SK-N-SH (cell line): ENCODE results near the gene LRRC3C. TPM values are rescaled to one million over a fixed set of nuclear protein-coding genes. Genes with fewer than 3 reads are reported as not detected.

Source experiments
- CTCF ChIA-PET: fragments of 300-600, 350-600 bp; formaldehyde crosslinking; extraction: SDS; loops from one replicate; lab custom pipeline; 2021; lab: Yijun Ruan, JAX
- POLR2A ChIA-PET: fragments of 350-600 bp; sonication (Branson Sonifier 250); formaldehyde crosslinking; extraction: SDS; loops from one replicate; lab custom pipeline; 2020; ENCODE audit warnings: antibody characterized with exemption, inconsistent platforms; lab: Yijun Ruan, JAX
- DNase-seq: peaks from one replicate; pipeline ENCODE4 v3.0.0; 2012
- H2AFZ ChIP-seq: fragments of 200-600 bp; sonication (generic); 2 replicates; pipeline ENCODE4 v1.8.1; 2016; ENCODE audit warnings: antibody characterized with exemption, mild to moderate bottlenecking, low read depth
- H3F3A ChIP-seq: fragments of 200-600 bp; sonication (generic); replicated peaks from 2 replicates; pipeline ENCODE3; 2016; ENCODE audit warnings: antibody characterized with exemption, mild to moderate bottlenecking; ENCODE audit not compliant: insufficient read depth
- H3K27ac ChIP-seq, 2 experiments: fragments of 200-500 bp in 1 of 2; fragments of 200-600 bp in 1 of 2; sonication (Bioruptor generic) in 1 of 2; sonication (generic), shearing (Covaris generic) in 1 of 2; 2 replicates each; pipeline versions ENCODE4 v1.5.1 to v1.6.1; 2014 to 2016; ENCODE audit warnings: low read depth in 2 of 2, inconsistent platforms in 1 of 2, low read length in 1 of 2, mild to moderate bottlenecking in 1 of 2, mixed read lengths in 1 of 2
- H3K27me3 ChIP-seq: fragments of 200-600 bp; sonication (generic), shearing (Covaris generic); 2 replicates; pipeline ENCODE4 v1.6.1; 2016; ENCODE audit warnings: mixed run types; ENCODE audit not compliant: insufficient read depth
- H3K36me3 ChIP-seq, 2 experiments: fragments of 200-500 bp in 1 of 2; fragments of 200-600 bp in 1 of 2; sonication (Bioruptor generic) in 1 of 2; sonication (generic) in 1 of 2; replicated peaks in 1 of 2; 2 replicates each; pipeline versions ENCODE3 to v1.5.1; 2014 to 2016; ENCODE audit warnings: low read length in 1 of 2, mild to moderate bottlenecking in 1 of 2; ENCODE audit not compliant: insufficient read depth in 2 of 2, control insufficient read depth in 1 of 2
- H3K4me1 ChIP-seq, 2 experiments: fragments of 200-500 bp in 1 of 2; fragments of 200-600 bp in 1 of 2; sonication (Bioruptor generic) in 1 of 2; sonication (generic), shearing (Covaris generic) in 1 of 2; 2 replicates each; pipeline versions ENCODE4 v1.5.1 to v1.6.1; 2014 to 2016; ENCODE audit warnings: low read depth in 1 of 2, low read length in 1 of 2, mixed run types in 1 of 2; ENCODE audit not compliant: insufficient read depth in 2 of 2, control insufficient read depth in 1 of 2
- H3K4me2 ChIP-seq: fragments of 200-600 bp; sonication (generic), shearing (Covaris generic); 2 replicates; pipeline ENCODE4 v1.6.1; 2017; ENCODE audit warnings: mixed run types
- H3K4me3 ChIP-seq, 2 experiments: fragments of 200-500 bp in 1 of 2; fragments of 200-600 bp in 1 of 2; sonication (Bioruptor generic) in 1 of 2; sonication (generic), shearing (Covaris generic) in 1 of 2; 2 replicates each; pipeline versions ENCODE4 v1.5.1 to v1.8.1; 2014 to 2016; ENCODE audit warnings: low read depth in 2 of 2, inconsistent platforms in 1 of 2, low read length in 1 of 2, mild to moderate bottlenecking in 1 of 2, mixed read lengths in 1 of 2, moderate library complexity in 1 of 2
- H3K79me2 ChIP-seq: fragments of 200-600 bp; sonication (generic); 2 replicates; pipeline ENCODE4 v1.8.1; 2017; ENCODE audit warnings: mild to moderate bottlenecking; ENCODE audit not compliant: insufficient read depth
- H3K9ac ChIP-seq: fragments of 200-600 bp; sonication (generic); 2 replicates; pipeline ENCODE4 v1.6.1; 2017; ENCODE audit warnings: mixed run types
- H3K9me2 ChIP-seq: fragments of 200-600 bp; sonication (generic); 2 replicates; pipeline ENCODE4 v1.6.1; 2017; ENCODE audit warnings: mixed run types
- H3K9me3 ChIP-seq: fragments of 200-600 bp; sonication (generic); 2 replicates; pipeline ENCODE4 v1.6.1; 2017; ENCODE audit warnings: mixed run types, mild to moderate bottlenecking, moderate library complexity
- H4K20me1 ChIP-seq: fragments of 200-600 bp; sonication (generic); 2 replicates; pipeline ENCODE4 v1.6.1; 2017; ENCODE audit warnings: mild to moderate bottlenecking, mixed run types; ENCODE audit not compliant: insufficient read depth
- CHD2 ChIP-seq: fragments of 150-350 bp; IDR thresholded peaks from 2 replicates; pipeline ENCODE4 v1.6.1; 2018; ENCODE audit warnings: low read length; ENCODE audit not compliant: partially characterized antibody
- ELF1 ChIP-seq: IDR thresholded peaks from 2 replicates; pipeline ENCODE4 v1.4.0; 2012
- EZH2phosphoT487 ChIP-seq: fragments of 200-600 bp; sonication (generic); IDR thresholded peaks from 2 replicates; pipeline ENCODE4 v1.6.1; 2017; ENCODE audit warnings: low read depth, mixed run types, mild to moderate bottlenecking, antibody characterized with exemption, moderate library complexity, borderline replicate concordance
- FOXJ3 ChIP-seq: sonication (generic); formaldehyde crosslinking; IDR thresholded peaks from 2 replicates; pipeline ENCODE4 v1.5.1; 2020; ENCODE audit warnings: mild to moderate bottlenecking, missing genetic modification reagents
- GABPA ChIP-seq: IDR thresholded peaks from 2 replicates; pipeline ENCODE4 v1.4.0; 2012; ENCODE audit warnings: low read depth, mild to moderate bottlenecking
- GATA2 ChIP-seq: sonication (generic); formaldehyde crosslinking; IDR thresholded peaks from 2 replicates; pipeline ENCODE4 v1.5.0; 2020; ENCODE audit warnings: mild to moderate bottlenecking, missing genetic modification reagents
- MEF2A ChIP-seq: IDR thresholded peaks from 2 replicates; pipeline ENCODE4 v1.4.0; 2012; ENCODE audit warnings: low read depth, borderline replicate concordance
- MXI1 ChIP-seq: IDR thresholded peaks from 2 replicates; pipeline ENCODE4 v1.6.1; 2012; ENCODE audit warnings: mild to moderate bottlenecking, low read depth, low read length, improper control_type of control experiment
- NRF1 ChIP-seq: IDR thresholded peaks from 2 replicates; pipeline ENCODE4 v1.6.1; 2012; ENCODE audit warnings: low read depth, mild to moderate bottlenecking, low read length
- RCOR1 ChIP-seq: fragments of 150-350 bp; IDR thresholded peaks from 2 replicates; pipeline ENCODE4 v1.6.1; 2017; ENCODE audit warnings: antibody characterized with exemption, low read length
- SIN3A ChIP-seq: IDR thresholded peaks from 2 replicates; pipeline ENCODE4 v1.6.1; 2012; ENCODE audit warnings: low read depth, mild to moderate bottlenecking, low read length, moderate library complexity, borderline replicate concordance
- SMC3 ChIP-seq: IDR thresholded peaks from 2 replicates; pipeline ENCODE4 v1.6.1; 2012; ENCODE audit warnings: low read depth, low read length, improper control_type of control experiment
- TAF1 ChIP-seq: IDR thresholded peaks from 2 replicates; pipeline ENCODE4 v1.6.1; 2012; ENCODE audit warnings: low read depth, mild to moderate bottlenecking, low read length, moderate library complexity, borderline replicate concordance
- TCF12 ChIP-seq: IDR thresholded peaks from 2 replicates; pipeline ENCODE4 v1.4.0; 2012
- YY1 ChIP-seq: IDR thresholded peaks from 2 replicates; pipeline ENCODE4 v1.4.0; 2012; ENCODE audit warnings: low read depth, mild to moderate bottlenecking
- ZBTB33 ChIP-seq: IDR thresholded peaks from 2 replicates; pipeline ENCODE4 v1.4.0; 2012; ENCODE audit warnings: low read depth, borderline replicate concordance
- WGBS: methylation state at CpG from one replicate; pipeline ENCODE4 v1.1.6; 2017; ENCODE audit warnings: low lambda C conversion rate; 5-methylcytosine and 5-hydroxymethylcytosine counted together
- polyA plus RNA-seq, 3 experiments: library from polyadenylated mRNA; depleted of rRNA; stranded (reverse); fragments of >200 nt; gene quantifications; 2 replicates each; pipeline ENCODE4 v1.2.3, GENCODE V29; 2012
- TF ChIP-seq, protein P1 (sequence below): IDR thresholded peaks from 2 replicates; pipeline ENCODE4 v1.6.1; 2012; ENCODE audit warnings: mild to moderate bottlenecking, low read depth, low read length, moderate library complexity
- TF ChIP-seq, protein P2 (sequence below): fragments of 150-350 bp; IDR thresholded peaks from 2 replicates; pipeline ENCODE4 v1.6.1; 2016; ENCODE audit warnings: mild to moderate bottlenecking, low read depth, low read length

LRRC3C gene
- polyA plus RNA-seq, 1 of the 3 experiments (the other 2 are of a cell fraction) = not detected

DNA sequence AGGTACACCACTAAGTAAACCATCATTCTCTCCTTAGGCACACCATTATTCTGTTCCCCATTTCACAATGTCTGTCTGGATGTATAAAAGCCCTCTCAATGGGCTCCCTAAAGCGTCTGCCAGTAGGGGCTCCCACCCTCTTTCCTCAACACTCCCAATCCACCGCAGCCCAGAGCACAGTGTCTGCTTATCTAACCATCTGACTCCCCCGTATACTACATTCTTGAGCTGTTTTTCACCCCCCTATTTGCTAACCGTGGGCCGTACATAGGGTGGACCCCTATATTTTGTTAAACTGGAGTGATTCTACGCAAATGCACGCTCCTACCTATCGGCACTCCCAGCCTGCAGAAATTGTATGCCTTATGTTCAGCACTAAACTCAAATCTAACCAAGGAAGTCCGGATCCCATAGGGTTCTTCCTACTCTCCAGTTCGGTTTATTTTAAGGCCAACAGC, 52.4 kb downstream of the LRRC3C start:
- CTCF ChIA-PET = interaction anchor here (0.7 to 5.5 kb wide), 27 partner anchors 8 to 250 kb away, joined by 3 to 56 read pairs (median 4); partner anchors contain the start of genes MIEN1 and NR1D1
- 2% methylated on average over 10 of the region's 10 CpGs for WGBS
- peaks cover 8% of the 10 kb centered on the region in 2 experiments for H3K4me1 ChIP-seq
- no peaks in the 10 kb centered on the region for H3K9me2 ChIP-seq
- H3F3A ChIP-seq = peaks cover 14% of the 10 kb centered on the region
- POLR2A ChIA-PET = interaction anchor here (0.6 to 1.9 kb wide), 7 partner anchors 9 to 133 kb away, joined by 3 to 13 read pairs (median 5); no protein-coding TSS in a partner anchor
- peak overlapping the region; percentile 96 for H2AFZ ChIP-seq
- H3K4me3 ChIP-seq = peak overlapping the region; percentile 80 to 89
- peak overlapping the region; percentile 79 for H3K4me2 ChIP-seq
- peaks cover 22% of the 10 kb centered on the region for H4K20me1 ChIP-seq
- H3K27me3 ChIP-seq = no peaks in the 10 kb centered on the region
- peak overlapping the region; percentile 35 to 78 for H3K27ac ChIP-seq
- H3K9ac ChIP-seq = peak overlapping the region; percentile 46
- DNase-seq = peak; percentile 67
- H3K79me2 ChIP-seq = peaks cover 40% of the 10 kb centered on the region
- TF ChIP-seq GATA2 (CRISPR knock-in tag) (peak; percentile 49; the same call in 1 of the 2 replicates), FOXJ3 (CRISPR knock-in tag) (no peak), SIN3A (no peak)
- H3K9me3 ChIP-seq = no peaks in the 10 kb centered on the region
- H3K36me3 ChIP-seq = peaks cover 7% of the 10 kb centered on the region in 2 experiments

GRCh38 chr17:39980351-39981206, 53.0 kb downstream of the LRRC3C start, which contains the start of gene PSMD3:
Gene PSMD3, plus strand, starts transcription at chr17:39980807. Its CDS starts 164 bp downstream, at chr17:39980971.
- DNase-seq = peak; percentile 94
- Histone ChIP-seq H3K4me3 (peak within 1 kb of the TSS; percentile 80 to 89), H3K4me2 (peak within 1 kb of the TSS; percentile 94), H3K27ac (peak within 1 kb of the TSS; percentile 74 to 78), H3K9ac (peak within 1 kb of the TSS; percentile 97), H4K20me1 (peaks cover 22% of the 10 kb centered on the region), H3K4me1 (peaks cover 8% of the 10 kb centered on the region in 2 experiments), H3K9me2 (no peaks in the 10 kb centered on the region), H3K79me2 (peaks cover 45% of the 10 kb centered on the region), H3K36me3 (peaks cover 12 to 14% of the 10 kb centered on the region in 2 experiments), H3F3A (peaks cover 14% of the 10 kb centered on the region), H3K9me3 (no peaks in the 10 kb centered on the region), H3K27me3 (no peaks in the 10 kb centered on the region), H2AFZ (peak within 1 kb of the TSS; percentile 96)
- CTCF ChIA-PET = interaction anchor here (0.6 to 5.5 kb wide), 28 partner anchors 9 to 250 kb away, joined by 3 to 56 read pairs (median 4); partner anchors contain the start of gene MIEN1
- POLR2A ChIA-PET = interaction anchor here (0.6 to 1.9 kb wide), 7 partner anchors 8 to 133 kb away, joined by 3 to 13 read pairs (median 5); no protein-coding TSS in a partner anchor
- under 1% methylated on average over 36 of the region's 84 CpGs for WGBS
- TF ChIP-seq GABPA (peak; percentile 35; the same call in 1 of the 2 replicates), YY1 (peak; percentile 89), MXI1 (peak; percentile 81), TAF1 (peak; percentile 93), ELF1 (peak; percentile 78), NRF1 (no peak), TCF12 (peak; percentile 28; the same call in 1 of the 2 replicates), MEF2A (no peak), RCOR1 (peak; percentile 40; the same call in 1 of the 2 replicates), SMC3 (peak; percentile 93), EZH2phosphoT487 (no peak), ZBTB33 (no peak), CHD2 (peak; percentile 90)
- TF ChIP-seq, protein P1, sequence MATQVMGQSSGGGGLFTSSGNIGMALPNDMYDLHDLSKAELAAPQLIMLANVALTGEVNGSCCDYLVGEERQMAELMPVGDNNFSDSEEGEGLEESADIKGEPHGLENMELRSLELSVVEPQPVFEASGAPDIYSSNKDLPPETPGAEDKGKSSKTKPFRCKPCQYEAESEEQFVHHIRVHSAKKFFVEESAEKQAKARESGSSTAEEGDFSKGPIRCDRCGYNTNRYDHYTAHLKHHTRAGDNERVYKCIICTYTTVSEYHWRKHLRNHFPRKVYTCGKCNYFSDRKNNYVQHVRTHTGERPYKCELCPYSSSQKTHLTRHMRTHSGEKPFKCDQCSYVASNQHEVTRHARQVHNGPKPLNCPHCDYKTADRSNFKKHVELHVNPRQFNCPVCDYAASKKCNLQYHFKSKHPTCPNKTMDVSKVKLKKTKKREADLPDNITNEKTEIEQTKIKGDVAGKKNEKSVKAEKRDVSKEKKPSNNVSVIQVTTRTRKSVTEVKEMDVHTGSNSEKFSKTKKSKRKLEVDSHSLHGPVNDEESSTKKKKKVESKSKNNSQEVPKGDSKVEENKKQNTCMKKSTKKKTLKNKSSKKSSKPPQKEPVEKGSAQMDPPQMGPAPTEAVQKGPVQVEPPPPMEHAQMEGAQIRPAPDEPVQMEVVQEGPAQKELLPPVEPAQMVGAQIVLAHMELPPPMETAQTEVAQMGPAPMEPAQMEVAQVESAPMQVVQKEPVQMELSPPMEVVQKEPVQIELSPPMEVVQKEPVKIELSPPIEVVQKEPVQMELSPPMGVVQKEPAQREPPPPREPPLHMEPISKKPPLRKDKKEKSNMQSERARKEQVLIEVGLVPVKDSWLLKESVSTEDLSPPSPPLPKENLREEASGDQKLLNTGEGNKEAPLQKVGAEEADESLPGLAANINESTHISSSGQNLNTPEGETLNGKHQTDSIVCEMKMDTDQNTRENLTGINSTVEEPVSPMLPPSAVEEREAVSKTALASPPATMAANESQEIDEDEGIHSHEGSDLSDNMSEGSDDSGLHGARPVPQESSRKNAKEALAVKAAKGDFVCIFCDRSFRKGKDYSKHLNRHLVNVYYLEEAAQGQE = peak; percentile 64
- TF ChIP-seq, protein P2, sequence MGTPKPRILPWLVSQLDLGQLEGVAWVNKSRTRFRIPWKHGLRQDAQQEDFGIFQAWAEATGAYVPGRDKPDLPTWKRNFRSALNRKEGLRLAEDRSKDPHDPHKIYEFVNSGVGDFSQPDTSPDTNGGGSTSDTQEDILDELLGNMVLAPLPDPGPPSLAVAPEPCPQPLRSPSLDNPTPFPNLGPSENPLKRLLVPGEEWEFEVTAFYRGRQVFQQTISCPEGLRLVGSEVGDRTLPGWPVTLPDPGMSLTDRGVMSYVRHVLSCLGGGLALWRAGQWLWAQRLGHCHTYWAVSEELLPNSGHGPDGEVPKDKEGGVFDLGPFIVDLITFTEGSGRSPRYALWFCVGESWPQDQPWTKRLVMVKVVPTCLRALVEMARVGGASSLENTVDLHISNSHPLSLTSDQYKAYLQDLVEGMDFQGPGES = 0 out of 2 replicates have a peak, but pooled peaks have one; percentile 12
